ENCODE results near the gene PIP5K1B.

Gene PIP5K1B

DNA sequence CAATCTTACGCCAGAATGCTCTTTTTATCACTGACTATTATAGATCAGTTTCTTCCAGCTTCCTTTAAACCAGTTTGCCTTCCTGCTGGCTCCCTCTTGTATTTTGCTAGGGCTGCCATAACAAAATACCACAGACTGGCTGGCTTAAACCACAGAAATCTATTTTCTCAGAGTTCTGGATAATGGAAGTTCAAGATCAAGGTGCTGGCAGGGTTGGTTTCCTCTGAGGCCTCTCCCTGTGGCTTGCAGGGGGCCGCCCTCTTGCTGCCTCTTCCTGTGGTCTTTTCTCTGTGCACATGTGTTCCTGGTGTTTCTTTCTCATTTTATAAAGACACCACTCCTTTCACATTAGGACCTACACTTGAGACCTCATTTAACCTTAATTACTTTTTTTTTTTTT lies 323.7 kb downstream of the PIP5K1B start:
- H3K9me3 ChIP-seq (ENCODE audit: control insufficient read depth, insufficient read depth, low read length) = peaks cover 7% of the 10 kb centered on the region; the same call in 1 of the 2 replicates
- H3K4me1 ChIP-seq (ENCODE audit: control insufficient read depth, insufficient read depth, low read length) = peaks cover 6% of the 10 kb centered on the region; the same call in 1 of the 2 replicates
- H3K27ac ChIP-seq (ENCODE audit: low read depth, low read length) = no peak overlapping the region
- no peaks in the 10 kb centered on the region for H3K36me3 ChIP-seq (ENCODE audit: control insufficient read depth, insufficient read depth, low read length)
- no peaks in the 10 kb centered on the region for H3K27me3 ChIP-seq (ENCODE audit: control insufficient read depth, insufficient read depth, low read length)
- H3K4me3 ChIP-seq (ENCODE audit: low read depth, low read length) = no peak overlapping the region
- no peak overlapping the region for H3K9ac ChIP-seq (ENCODE audit: low read depth, low read length)

DNA sequence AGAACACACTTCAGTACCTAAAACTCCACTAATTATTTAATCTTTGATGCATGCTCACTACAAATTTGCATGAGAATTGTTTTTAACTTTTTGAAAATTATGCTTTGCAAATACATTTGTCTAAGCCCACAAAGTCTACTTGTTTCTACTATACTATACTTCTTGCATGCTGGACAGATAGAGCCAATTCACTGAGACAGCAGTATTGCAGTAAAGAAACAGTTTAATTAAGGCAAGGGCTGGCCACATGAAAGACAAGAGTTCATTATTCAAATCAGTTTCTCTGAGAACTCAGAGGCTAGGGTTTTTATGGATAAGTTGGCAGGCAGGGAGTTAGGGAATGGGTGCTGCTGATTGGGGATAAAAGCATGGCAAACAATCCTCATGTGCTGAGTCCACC lies 324.5 kb downstream of the PIP5K1B start:
- Histone ChIP-seq H3K4me3 (ENCODE audit: low read depth, low read length) (no peak overlapping the region), H3K9ac (ENCODE audit: low read depth, low read length) (no peak overlapping the region), H3K9me3 (ENCODE audit: control insufficient read depth, insufficient read depth, low read length) (peaks cover 7% of the 10 kb centered on the region; the same call in 1 of the 2 replicates), H3K27ac (ENCODE audit: low read depth, low read length) (no peak overlapping the region), H3K4me1 (ENCODE audit: control insufficient read depth, insufficient read depth, low read length) (peaks cover 3% of the 10 kb centered on the region; the same call in 1 of the 2 replicates), H3K27me3 (ENCODE audit: control insufficient read depth, insufficient read depth, low read length) (no peaks in the 10 kb centered on the region), H3K36me3 (ENCODE audit: control insufficient read depth, insufficient read depth, low read length) (no peaks in the 10 kb centered on the region)

DNA sequence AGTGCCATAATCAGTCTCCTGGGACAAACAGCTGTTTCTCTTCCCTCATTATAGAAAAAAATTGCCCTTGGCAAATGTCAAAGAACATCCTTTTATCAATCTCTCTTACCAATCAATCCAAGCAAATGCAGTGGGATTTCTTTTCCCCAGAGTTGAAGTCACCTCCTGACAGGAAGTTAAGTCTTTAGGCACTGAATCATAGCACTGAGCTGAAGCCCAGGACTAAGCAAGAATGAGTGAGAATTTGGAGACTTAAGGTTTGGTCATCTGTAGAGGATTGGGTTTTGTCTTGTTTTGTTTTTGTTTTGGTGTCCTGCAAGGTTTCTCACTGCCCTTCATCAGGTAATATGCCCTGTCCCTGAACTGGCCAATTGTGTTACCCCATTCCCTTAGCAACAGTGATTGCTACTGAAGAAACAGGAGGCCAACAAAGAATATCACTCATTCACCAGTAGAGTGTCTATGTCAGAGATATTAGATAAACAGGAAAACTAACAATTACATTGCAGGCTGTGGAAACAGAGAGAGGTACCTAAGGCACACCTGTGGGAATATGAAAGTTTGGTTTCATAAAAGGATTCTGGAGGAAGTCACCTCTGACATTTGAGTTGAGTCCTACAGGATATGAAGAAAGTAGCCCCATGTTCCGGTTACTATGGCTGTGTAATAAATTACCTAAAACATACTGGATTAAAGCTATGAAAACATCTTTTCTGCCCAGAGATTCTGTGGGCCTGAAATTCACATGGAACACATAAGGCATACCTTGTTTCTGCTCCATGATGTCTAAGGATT lies 326.0 kb downstream of the PIP5K1B start:
- H3K4me1 ChIP-seq (ENCODE audit: control insufficient read depth, insufficient read depth, low read length) = peaks cover 3% of the 10 kb centered on the region; the same call in 1 of the 2 replicates
- peaks cover 7% of the 10 kb centered on the region; the same call in 1 of the 2 replicates for H3K9me3 ChIP-seq (ENCODE audit: control insufficient read depth, insufficient read depth, low read length)
- no peak overlapping the region for H3K9ac ChIP-seq (ENCODE audit: low read depth, low read length)
- no peak overlapping the region for H3K27ac ChIP-seq (ENCODE audit: low read depth, low read length)
- H3K36me3 ChIP-seq (ENCODE audit: control insufficient read depth, insufficient read depth, low read length) = no peaks in the 10 kb centered on the region
- H3K4me3 ChIP-seq (ENCODE audit: low read depth, low read length) = no peak overlapping the region
- no peaks in the 10 kb centered on the region for H3K27me3 ChIP-seq (ENCODE audit: control insufficient read depth, insufficient read depth, low read length)

DNA sequence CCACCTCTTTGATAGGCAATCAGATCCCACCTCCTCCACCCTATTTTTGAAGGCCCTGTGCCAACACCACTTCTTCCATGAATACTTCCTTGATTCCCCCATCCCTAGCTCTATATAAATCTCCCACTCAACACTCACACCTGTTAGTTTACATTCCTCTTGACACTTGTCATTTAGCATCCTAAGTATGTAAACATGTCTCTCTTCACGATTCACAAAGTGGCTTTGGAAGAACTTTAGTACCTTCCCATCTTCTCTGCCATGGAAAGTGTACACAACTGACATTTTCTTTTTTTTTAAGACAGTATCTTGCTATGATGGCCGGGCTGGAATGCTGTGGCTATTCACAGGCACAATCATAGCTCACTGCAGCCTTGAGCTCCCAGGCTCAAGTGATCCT lies 329.0 kb downstream of the PIP5K1B start:
- no peak overlapping the region for H3K9ac ChIP-seq (ENCODE audit: low read depth, low read length)
- H3K27ac ChIP-seq (ENCODE audit: low read depth, low read length) = no peak overlapping the region
- H3K27me3 ChIP-seq (ENCODE audit: control insufficient read depth, insufficient read depth, low read length) = no peaks in the 10 kb centered on the region
- no peak overlapping the region for H3K4me3 ChIP-seq (ENCODE audit: low read depth, low read length)
- peaks cover 6% of the 10 kb centered on the region for H3K4me1 ChIP-seq (ENCODE audit: control insufficient read depth, insufficient read depth, low read length)
- peaks cover 7% of the 10 kb centered on the region; the same call in 1 of the 2 replicates for H3K9me3 ChIP-seq (ENCODE audit: control insufficient read depth, insufficient read depth, low read length)
- H3K36me3 ChIP-seq (ENCODE audit: control insufficient read depth, insufficient read depth, low read length) = no peaks in the 10 kb centered on the region

DNA sequence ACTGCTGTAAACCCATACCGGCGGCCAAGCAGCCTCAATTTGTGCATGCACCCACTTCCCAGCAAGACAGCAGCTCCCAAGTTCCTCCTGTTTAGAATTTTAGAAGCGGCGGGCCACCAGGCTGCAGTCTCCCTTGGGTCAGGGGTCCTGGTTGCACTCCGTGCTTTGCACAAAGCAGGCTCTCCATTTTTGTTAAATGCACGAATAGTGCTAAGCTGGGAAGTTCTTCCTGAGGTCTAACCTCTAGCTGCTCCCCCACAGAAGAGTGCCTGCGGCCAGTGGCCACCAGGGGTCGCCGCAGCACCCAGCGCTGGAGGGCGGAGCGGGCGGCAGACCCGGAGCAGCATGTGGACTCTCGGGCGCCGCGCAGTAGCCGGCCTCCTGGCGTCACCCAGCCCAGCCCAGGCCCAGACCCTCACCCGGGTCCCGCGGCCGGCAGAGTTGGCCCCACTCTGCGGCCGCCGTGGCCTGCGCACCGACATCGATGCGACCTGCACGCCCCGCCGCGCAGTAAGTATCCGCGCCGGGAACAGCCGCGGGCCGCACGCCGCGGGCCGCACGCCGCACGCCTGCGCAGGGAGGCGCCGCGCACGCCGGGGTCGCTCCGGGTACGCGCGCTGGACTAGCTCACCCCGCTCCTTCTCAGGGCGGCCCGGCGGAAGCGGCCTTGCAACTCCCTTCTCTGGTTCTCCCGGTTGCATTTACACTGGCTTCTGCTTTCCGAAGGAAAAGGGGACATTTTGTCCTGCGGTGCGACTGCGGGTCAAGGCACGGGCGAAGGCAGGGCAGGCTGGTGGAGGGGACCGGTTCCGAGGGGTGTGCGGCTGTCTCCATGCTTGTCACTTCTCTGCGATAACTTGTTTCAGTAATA lies 330.6 kb downstream of the PIP5K1B start, which contains the start of gene FXN:
FXN (plus strand) TSS at position 315 of the 871 bp plus-strand sequence; CDS start at position 346, 31 bp downstream.
- no peaks in the 10 kb centered on the region for H3K9me3 ChIP-seq (ENCODE audit: control insufficient read depth, insufficient read depth, low read length)
- H3K4me1 ChIP-seq (ENCODE audit: control insufficient read depth, insufficient read depth, low read length) = peaks cover 6% of the 10 kb centered on the region
- H3K4me3 ChIP-seq (ENCODE audit: low read depth, low read length) = peak within 1 kb of the TSS; percentile 100
- H3K27ac ChIP-seq (ENCODE audit: low read depth, low read length) = peak within 1 kb of the TSS; percentile 88
- no peaks in the 10 kb centered on the region; the same call in 1 of the 2 replicates for H3K36me3 ChIP-seq (ENCODE audit: control insufficient read depth, insufficient read depth, low read length)
- H3K9ac ChIP-seq (ENCODE audit: low read depth, low read length) = peak within 1 kb of the TSS; percentile 90
- no peaks in the 10 kb centered on the region for H3K27me3 ChIP-seq (ENCODE audit: control insufficient read depth, insufficient read depth, low read length)

DNA sequence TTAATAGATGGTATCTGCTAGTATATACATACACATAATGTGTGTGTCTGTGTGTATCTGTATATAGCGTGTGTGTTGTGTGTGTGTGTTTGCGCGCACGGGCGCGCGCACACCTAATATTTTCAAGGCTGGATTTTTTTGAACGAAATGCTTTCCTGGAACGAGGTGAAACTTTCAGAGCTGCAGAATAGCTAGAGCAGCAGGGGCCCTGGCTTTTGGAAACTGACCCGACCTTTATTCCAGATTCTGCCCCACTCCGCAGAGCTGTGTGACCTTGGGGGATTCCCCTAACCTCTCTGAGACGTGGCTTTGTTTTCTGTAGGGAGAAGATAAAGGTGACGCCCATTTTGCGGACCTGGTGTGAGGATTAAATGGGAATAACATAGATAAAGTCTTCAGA lies 331.3 kb downstream of the PIP5K1B start:
- peak overlapping the region; percentile 88 for H3K27ac ChIP-seq (ENCODE audit: low read depth, low read length)
- no peaks in the 10 kb centered on the region for H3K9me3 ChIP-seq (ENCODE audit: control insufficient read depth, insufficient read depth, low read length)

DNA sequence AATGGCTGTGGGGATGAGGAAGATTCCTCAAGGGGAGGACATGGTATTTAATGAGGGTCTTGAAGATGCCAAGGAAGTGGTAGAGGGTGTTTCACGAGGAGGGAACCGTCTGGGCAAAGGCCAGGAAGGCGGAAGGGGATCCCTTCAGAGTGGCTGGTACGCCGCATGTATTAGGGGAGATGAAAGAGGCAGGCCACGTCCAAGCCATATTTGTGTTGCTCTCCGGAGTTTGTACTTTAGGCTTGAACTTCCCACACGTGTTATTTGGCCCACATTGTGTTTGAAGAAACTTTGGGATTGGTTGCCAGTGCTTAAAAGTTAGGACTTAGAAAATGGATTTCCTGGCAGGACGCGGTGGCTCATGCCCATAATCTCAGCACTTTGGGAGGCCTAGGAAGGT lies 331.8 kb downstream of the PIP5K1B start:
- H3K36me3 ChIP-seq (ENCODE audit: control insufficient read depth, insufficient read depth, low read length) = no peaks in the 10 kb centered on the region; the same call in 1 of the 2 replicates
- H3K4me1 ChIP-seq (ENCODE audit: control insufficient read depth, insufficient read depth, low read length) = peaks cover 6% of the 10 kb centered on the region
- H3K4me3 ChIP-seq (ENCODE audit: low read depth, low read length) = peak overlapping the region; percentile 100
- no peaks in the 10 kb centered on the region for H3K9me3 ChIP-seq (ENCODE audit: control insufficient read depth, insufficient read depth, low read length)
- peak overlapping the region; percentile 90 for H3K9ac ChIP-seq (ENCODE audit: low read depth, low read length)
- H3K27me3 ChIP-seq (ENCODE audit: control insufficient read depth, insufficient read depth, low read length) = no peaks in the 10 kb centered on the region
- H3K27ac ChIP-seq (ENCODE audit: low read depth, low read length) = peak overlapping the region; percentile 18

More for the DNA sequence above, 331.3 kb downstream of the PIP5K1B start:
- peaks cover 6% of the 10 kb centered on the region for H3K4me1 ChIP-seq (ENCODE audit: control insufficient read depth, insufficient read depth, low read length)
- no peaks in the 10 kb centered on the region for H3K27me3 ChIP-seq (ENCODE audit: control insufficient read depth, insufficient read depth, low read length)
- no peaks in the 10 kb centered on the region; the same call in 1 of the 2 replicates for H3K36me3 ChIP-seq (ENCODE audit: control insufficient read depth, insufficient read depth, low read length)
- H3K9ac ChIP-seq (ENCODE audit: low read depth, low read length) = peak overlapping the region; percentile 90
- peak overlapping the region; percentile 100 for H3K4me3 ChIP-seq (ENCODE audit: low read depth, low read length)

DNA sequence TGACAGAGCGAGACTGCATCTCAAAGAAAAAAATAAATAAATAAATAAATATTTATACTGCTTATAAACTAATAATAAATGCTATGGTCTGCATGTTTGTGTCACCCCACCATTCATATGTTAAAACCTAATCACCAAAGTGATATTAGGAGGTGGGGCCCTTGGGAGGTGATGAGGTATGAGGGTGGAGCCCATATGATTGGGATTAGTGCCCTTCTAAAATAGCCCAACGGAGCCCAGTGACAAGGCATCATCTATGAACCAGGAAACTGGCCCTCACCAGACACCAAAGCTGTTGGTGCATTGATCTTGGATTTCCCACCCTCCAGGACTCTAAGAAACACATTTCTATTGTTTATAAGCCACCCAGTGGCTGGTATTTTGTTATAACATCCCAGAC lies 335.6 kb downstream of the PIP5K1B start:
- peaks cover 22% of the 10 kb centered on the region for H3K4me1 ChIP-seq (ENCODE audit: control insufficient read depth, insufficient read depth, low read length)
- no peak overlapping the region for H3K27ac ChIP-seq (ENCODE audit: low read depth, low read length)
- H3K27me3 ChIP-seq (ENCODE audit: control insufficient read depth, insufficient read depth, low read length) = no peaks in the 10 kb centered on the region
- H3K9me3 ChIP-seq (ENCODE audit: control insufficient read depth, insufficient read depth, low read length) = no peaks in the 10 kb centered on the region
- H3K36me3 ChIP-seq (ENCODE audit: control insufficient read depth, insufficient read depth, low read length) = no peaks in the 10 kb centered on the region; the same call in 1 of the 2 replicates
- H3K4me3 ChIP-seq (ENCODE audit: low read depth, low read length) = no peak overlapping the region
- H3K9ac ChIP-seq (ENCODE audit: low read depth, low read length) = no peak overlapping the region

DNA sequence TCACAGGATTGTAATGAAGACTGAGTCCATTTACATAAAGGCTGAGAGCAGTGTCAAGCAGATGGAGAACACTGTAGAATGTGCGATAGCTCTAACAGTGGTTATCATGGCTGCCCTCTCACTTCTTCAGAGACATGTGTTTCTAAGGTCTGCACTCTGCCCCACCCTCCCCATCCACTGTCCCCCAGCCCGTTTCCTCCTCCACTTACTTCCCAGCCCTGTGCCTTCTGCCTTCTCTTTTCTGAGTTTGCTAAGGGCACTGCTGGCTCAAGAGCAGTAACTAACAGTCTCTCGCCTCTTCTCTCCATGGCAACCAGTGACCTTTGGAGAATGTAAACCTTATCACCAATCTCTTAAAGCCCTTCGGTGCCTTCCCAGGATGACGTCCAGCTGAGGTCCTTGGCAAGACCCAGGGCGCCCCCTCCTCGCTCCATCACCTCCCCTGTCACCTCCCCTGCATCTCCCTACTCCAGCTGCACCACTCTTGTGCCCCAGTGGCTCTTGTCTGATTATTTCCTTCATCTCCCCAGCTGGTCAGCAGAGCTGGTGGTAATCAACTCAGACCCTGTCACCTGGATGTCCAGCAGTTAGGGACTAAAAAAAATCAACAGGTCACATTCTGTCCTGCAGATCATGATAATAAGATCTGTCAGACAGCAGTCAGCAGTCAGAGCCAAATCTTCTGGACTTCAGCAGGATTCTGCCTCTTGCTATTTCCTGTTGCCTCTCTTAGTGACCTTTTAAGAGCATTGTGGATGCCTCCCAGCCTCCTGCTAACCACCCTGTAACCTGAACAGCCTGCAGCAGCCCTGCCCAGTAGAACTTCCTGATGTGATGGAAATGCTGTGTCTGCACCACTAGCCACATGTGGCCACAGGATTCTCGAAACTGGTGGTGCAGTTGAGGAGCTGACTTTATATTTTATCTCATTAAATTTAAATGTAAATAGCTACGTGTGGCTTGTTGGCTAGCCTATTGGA lies 339.5 kb downstream of the PIP5K1B start:
- H3K36me3 ChIP-seq (ENCODE audit: control insufficient read depth, insufficient read depth, low read length) = peaks cover 33% of the 10 kb centered on the region
- peak overlapping the region; percentile 45 for H3K27ac ChIP-seq (ENCODE audit: low read depth, low read length)
- H3K9ac ChIP-seq (ENCODE audit: low read depth, low read length) = no peak overlapping the region
- no peaks in the 10 kb centered on the region for H3K9me3 ChIP-seq (ENCODE audit: control insufficient read depth, insufficient read depth, low read length)
- H3K4me1 ChIP-seq (ENCODE audit: control insufficient read depth, insufficient read depth, low read length) = peaks cover 24% of the 10 kb centered on the region
- no peak overlapping the region for H3K4me3 ChIP-seq (ENCODE audit: low read depth, low read length)
- H3K27me3 ChIP-seq (ENCODE audit: control insufficient read depth, insufficient read depth, low read length) = no peaks in the 10 kb centered on the region

DNA sequence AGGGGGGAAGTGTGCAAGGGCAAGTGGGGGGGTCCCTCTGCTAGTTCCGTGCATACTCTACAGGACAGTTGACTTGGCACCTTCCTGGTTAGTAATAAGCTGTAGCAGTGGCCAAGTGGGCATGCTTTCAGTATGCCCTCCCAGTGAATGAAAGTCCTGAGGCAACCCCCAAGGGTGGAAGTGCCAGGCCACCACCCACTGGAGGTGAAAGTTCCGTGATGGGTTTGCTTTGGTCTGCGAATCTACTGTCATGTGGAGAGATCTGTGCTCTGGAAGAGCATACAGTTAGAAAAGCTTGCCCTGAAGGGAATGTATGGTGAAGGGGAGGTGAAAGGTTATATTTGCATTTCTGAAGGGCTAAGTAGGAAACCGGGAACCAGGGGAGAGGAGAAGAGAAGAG lies 340.8 kb downstream of the PIP5K1B start:
- Histone ChIP-seq H3K36me3 (ENCODE audit: control insufficient read depth, insufficient read depth, low read length) (peaks cover 39% of the 10 kb centered on the region), H3K27ac (ENCODE audit: low read depth, low read length) (peak overlapping the region; percentile 61), H3K4me1 (ENCODE audit: control insufficient read depth, insufficient read depth, low read length) (peaks cover 24% of the 10 kb centered on the region), H3K9me3 (ENCODE audit: control insufficient read depth, insufficient read depth, low read length) (no peaks in the 10 kb centered on the region), H3K27me3 (ENCODE audit: control insufficient read depth, insufficient read depth, low read length) (no peaks in the 10 kb centered on the region), H3K9ac (ENCODE audit: low read depth, low read length) (no peak overlapping the region), H3K4me3 (ENCODE audit: low read depth, low read length) (no peak overlapping the region)

Data from HUES48 (cell line).